ENCODE results near the gene ANO2.

- TF ChIP-seq ETS1 (IDR thresholded peaks at IDR 0.05): no peak
- TF ChIP-seq POLR2AphosphoS5 (IDR thresholded peaks at IDR 0.05; ENCODE audit: low read depth): no peak
- no peak for TF ChIP-seq EZH2 (IDR thresholded peaks at IDR 0.05; ENCODE audit: low read depth, unreplicated experiment)
- no peak for TF ChIP-seq CREB1 (CRISPR knock-in tag; IDR thresholded peaks at IDR 0.05; ENCODE audit: low read depth)
- TF ChIP-seq REST (IDR thresholded peaks at IDR 0.05; ENCODE audit: unreplicated experiment): no peak
These were observed 39.3 kb downstream of the ANO2 start for GRCh38 chr12:5905757-5906156.

All from GM23338 (cell line).